IPS-15b (cell line): ENCODE measurements around the gene SLC35B4.

ENCODE experiments used
- H3K27me3 ChIP-seq: one replicate; pipeline ENCODE4 v1.6.1; 2013; ENCODE audit warnings: low read length; ENCODE audit not compliant: control insufficient read depth, insufficient read depth
- H3K36me3 ChIP-seq: one replicate; pipeline ENCODE4 v1.6.1; 2013; ENCODE audit warnings: low read length; ENCODE audit not compliant: control insufficient read depth, insufficient read depth
- H3K4me1 ChIP-seq: one replicate; pipeline ENCODE4 v1.6.1; 2013; ENCODE audit warnings: mild to moderate bottlenecking, low read length; ENCODE audit not compliant: control insufficient read depth, insufficient read depth
- H3K4me3 ChIP-seq: one replicate; pipeline ENCODE4 v1.5.1; 2013; ENCODE audit warnings: low read depth, low read length
- H3K9ac ChIP-seq: one replicate; pipeline ENCODE4 v1.6.1; 2013; ENCODE audit warnings: low read depth, mild to moderate bottlenecking, low read length
- H3K9me3 ChIP-seq: one replicate; pipeline ENCODE4 v1.6.1; 2013; ENCODE audit warnings: mild to moderate bottlenecking, low read length; ENCODE audit not compliant: control insufficient read depth, insufficient read depth

The SLC35B4 gene

DNA sequence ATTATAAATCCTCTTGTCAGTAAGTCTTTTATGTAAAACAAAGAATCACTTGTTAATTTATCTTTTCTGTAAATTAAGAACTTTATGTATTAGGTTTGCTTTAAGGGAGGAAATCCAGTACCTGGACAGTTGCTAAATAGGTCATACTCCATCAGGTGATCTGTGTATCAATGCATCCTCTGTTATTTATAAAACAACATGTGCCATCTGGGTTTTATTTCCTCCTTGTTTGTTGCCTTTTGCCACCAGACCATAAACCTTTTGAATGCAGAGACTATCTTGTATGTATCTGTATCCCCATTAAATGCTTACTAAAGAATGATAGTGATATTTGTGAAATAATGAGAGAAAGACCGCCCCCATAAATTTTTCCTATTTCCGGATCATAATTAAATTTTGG, 70.0 kb downstream of the SLC35B4 start:
- no peaks in the 10 kb centered on the region for H3K4me1 ChIP-seq
- H3K9ac ChIP-seq = no peak overlapping the region
- no peaks in the 10 kb centered on the region for H3K27me3 ChIP-seq
- no peaks in the 10 kb centered on the region for H3K36me3 ChIP-seq
- no peaks in the 10 kb centered on the region for H3K9me3 ChIP-seq
- no peak overlapping the region for H3K4me3 ChIP-seq

DNA sequence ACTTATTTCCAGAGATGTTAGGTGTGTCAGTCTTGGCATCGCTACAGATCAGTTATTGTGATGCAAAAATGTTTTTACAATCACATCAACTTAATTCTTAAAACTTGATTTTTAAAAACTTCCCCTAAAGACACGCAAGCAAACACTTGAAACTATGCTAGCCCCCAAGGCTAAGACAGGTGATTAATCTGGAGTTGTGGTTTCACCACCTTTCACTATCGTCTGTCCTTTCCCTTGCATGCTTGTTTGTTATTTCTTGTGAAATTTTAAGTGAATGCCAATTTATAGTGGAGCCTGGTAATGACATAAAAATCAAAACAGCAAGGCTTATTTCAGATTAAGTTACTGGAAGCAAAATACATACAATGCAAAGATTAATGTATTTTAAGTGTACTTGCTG, 70.4 kb downstream of the SLC35B4 start:
- no peaks in the 10 kb centered on the region for H3K4me1 ChIP-seq
- no peak overlapping the region for H3K4me3 ChIP-seq
- no peaks in the 10 kb centered on the region for H3K36me3 ChIP-seq
- H3K9me3 ChIP-seq = no peaks in the 10 kb centered on the region
- no peak overlapping the region for H3K9ac ChIP-seq
- H3K27me3 ChIP-seq = no peaks in the 10 kb centered on the region

DNA sequence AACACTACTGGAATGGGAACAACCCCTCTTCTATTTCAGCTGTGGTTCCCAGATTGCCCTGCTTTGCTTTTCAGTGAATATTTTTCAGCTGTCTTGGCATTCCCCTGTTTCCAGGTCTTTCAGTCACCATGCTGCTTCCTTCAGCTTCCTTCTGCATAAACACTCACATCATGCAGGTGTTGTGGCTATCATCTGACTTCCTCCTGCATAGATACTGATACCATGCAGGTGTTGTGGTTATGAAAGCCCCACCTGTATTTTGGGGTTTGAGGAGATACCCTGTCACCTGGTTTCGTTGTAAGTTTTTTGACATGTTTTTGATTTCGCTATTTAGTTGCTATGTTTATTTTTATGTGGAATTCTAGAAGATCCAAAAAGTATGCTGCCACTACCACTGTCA, 71.5 kb downstream of the SLC35B4 start:
- no peak overlapping the region for H3K9ac ChIP-seq
- H3K4me1 ChIP-seq = no peaks in the 10 kb centered on the region
- H3K9me3 ChIP-seq = no peaks in the 10 kb centered on the region
- H3K36me3 ChIP-seq = no peaks in the 10 kb centered on the region
- H3K27me3 ChIP-seq = no peaks in the 10 kb centered on the region
- H3K4me3 ChIP-seq = no peak overlapping the region
